Measurements from ENCODE around the gene TAF7. TPM values are rescaled to one million over a fixed set of nuclear protein-coding genes. Genes with fewer than 3 reads are reported as not detected.
A peak's percentile ranks its signal among the peaks of the same experiment; 100 is the strongest.

Gene TAF7
- total RNA-seq, 1 donor from 2014 or later = 83.8 TPM

DNA sequence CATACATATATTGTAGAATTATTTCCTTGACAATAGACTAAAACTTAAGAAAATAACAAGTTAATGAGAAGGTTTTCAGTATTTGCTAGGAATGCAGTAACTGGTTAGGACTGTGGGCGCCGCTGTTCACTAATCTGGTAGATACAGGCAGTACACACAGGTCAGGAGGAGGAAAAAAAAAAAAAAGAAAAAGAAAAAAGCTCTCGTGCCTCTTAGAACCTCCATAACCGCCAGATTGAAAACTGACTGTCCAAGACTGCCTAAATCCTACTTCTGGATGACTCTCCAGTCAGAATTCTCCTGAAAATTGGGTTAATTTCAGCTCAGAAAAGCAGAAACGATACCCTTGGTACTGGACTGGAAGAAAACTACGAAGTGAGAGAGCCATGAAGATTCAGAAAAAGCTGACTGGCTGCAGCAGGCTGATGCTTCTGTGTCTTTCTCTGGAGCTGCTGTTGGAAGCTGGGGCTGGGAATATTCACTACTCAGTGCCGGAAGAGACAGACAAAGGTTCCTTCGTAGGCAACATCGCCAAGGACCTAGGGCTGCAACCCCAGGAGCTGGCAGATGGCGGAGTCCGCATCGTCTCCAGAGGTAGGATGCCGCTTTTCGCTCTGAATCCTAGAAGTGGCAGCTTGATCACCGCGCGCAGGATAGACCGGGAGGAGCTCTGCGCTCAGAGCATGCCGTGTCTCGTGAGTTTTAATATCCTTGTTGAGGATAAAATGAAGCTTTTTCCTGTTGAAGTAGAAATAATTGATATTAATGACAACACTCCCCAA lies 9.9 kb upstream of the TAF7 start, which contains the start of gene PCDHGA1:
PCDHGA1 (plus strand) TSS at position 216 of the 782 bp plus-strand sequence.
- TF ChIP-seq, protein P1, sequence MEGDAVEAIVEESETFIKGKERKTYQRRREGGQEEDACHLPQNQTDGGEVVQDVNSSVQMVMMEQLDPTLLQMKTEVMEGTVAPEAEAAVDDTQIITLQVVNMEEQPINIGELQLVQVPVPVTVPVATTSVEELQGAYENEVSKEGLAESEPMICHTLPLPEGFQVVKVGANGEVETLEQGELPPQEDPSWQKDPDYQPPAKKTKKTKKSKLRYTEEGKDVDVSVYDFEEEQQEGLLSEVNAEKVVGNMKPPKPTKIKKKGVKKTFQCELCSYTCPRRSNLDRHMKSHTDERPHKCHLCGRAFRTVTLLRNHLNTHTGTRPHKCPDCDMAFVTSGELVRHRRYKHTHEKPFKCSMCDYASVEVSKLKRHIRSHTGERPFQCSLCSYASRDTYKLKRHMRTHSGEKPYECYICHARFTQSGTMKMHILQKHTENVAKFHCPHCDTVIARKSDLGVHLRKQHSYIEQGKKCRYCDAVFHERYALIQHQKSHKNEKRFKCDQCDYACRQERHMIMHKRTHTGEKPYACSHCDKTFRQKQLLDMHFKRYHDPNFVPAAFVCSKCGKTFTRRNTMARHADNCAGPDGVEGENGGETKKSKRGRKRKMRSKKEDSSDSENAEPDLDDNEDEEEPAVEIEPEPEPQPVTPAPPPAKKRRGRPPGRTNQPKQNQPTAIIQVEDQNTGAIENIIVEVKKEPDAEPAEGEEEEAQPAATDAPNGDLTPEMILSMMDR (IDR thresholded peaks at IDR 0.05) = no peak
- H3K27me3 Mint-ChIP-seq (ENCODE audit: unreplicated experiment) = peaks cover 1% of the 10 kb centered on the region
- H3K4me3 Mint-ChIP-seq (ENCODE audit: unreplicated experiment) = no peak within 1 kb of the TSS
- DNase-seq (ENCODE audit: extremely low spot score, unreplicated experiment) = no peak
- H3K27ac Mint-ChIP-seq (ENCODE audit: unreplicated experiment) = no peak within 1 kb of the TSS
- no peaks in the 10 kb centered on the region for H3K4me1 Mint-ChIP-seq (ENCODE audit: unreplicated experiment)
- no peaks in the 10 kb centered on the region for H3K36me3 Mint-ChIP-seq (ENCODE audit: unreplicated experiment)
- H3K9me3 Mint-ChIP-seq (ENCODE audit: unreplicated experiment) = peaks cover 30% of the 10 kb centered on the region

DNA sequence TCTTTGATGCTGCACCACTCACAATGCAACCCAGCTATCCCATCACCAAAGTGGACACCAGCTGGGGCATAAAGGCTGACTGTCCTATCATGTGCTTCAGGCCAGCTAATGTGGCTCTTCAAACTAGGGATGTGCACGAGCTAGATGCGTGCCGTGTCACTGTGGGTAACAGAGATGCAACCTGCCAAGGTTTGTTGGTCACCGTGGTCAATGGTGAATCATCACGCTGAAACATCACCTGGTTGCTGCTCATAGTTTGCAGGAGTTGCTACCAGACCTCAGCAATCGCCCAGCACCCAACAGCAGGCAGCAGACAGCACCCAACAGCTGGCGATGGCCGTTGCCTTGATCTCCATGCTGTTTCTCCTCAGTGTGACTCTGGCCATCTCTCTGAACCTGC lies 7.6 kb upstream of the TAF7 start:
- no peak overlapping the region for H3K27ac Mint-ChIP-seq (ENCODE audit: unreplicated experiment)
- no peaks in the 10 kb centered on the region for H3K27me3 Mint-ChIP-seq (ENCODE audit: unreplicated experiment)
- no peak for DNase-seq (ENCODE audit: extremely low spot score, unreplicated experiment)
- peaks cover 25% of the 10 kb centered on the region for H3K9me3 Mint-ChIP-seq (ENCODE audit: unreplicated experiment)
- no peaks in the 10 kb centered on the region for H3K36me3 Mint-ChIP-seq (ENCODE audit: unreplicated experiment)
- H3K4me1 Mint-ChIP-seq (ENCODE audit: unreplicated experiment) = no peaks in the 10 kb centered on the region
- TF ChIP-seq, protein P1 (IDR thresholded peaks at IDR 0.05) = no peak
- H3K4me3 Mint-ChIP-seq (ENCODE audit: unreplicated experiment) = no peak overlapping the region

DNA sequence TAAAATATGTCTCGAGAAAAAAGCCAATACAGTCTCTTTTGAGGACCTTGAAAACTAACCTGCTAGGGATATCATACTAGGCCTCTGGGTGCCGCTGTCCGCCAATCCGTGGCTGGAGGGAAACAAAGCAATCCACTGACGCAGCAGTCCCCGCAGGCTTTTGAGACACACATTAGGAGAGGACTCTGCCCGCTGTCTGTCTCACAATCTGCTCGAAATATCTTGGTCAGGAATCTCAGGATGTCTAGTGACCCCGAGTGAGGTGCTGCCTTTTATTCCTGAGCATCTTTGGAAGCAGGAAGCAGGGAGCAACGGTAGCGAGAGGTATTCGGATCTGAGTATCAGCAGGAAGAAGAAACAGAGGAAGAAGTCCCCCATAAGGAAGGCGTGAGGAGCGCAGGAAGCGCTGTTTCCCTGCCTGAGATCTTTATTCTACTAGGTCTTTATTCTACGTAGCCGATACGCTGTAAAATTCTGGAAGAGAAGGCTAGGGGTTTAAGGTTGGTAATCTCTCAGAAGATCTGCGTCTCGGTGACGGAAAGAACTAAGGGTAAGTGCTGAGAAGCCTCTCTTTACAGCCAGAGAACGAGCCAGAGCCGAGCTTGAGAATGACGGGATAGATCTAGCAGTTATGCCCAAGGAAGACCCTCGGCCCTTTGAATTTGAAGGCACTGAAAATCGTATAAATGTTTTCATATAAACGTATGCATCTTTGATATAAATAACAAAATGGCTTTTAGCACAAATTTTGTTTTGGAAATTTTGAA lies 5.7 kb upstream of the TAF7 start:
- TF ChIP-seq, protein P1 (IDR thresholded peaks at IDR 0.05) = peak; percentile 13
- DNase-seq (ENCODE audit: extremely low spot score, unreplicated experiment) = no peak
- Mint-ChIP-seq H3K9me3 (ENCODE audit: unreplicated experiment) (peaks cover 29% of the 10 kb centered on the region), H3K27ac (ENCODE audit: unreplicated experiment) (no peak overlapping the region), H3K27me3 (ENCODE audit: unreplicated experiment) (no peaks in the 10 kb centered on the region), H3K4me3 (ENCODE audit: unreplicated experiment) (no peak overlapping the region), H3K4me1 (ENCODE audit: unreplicated experiment) (no peaks in the 10 kb centered on the region), H3K36me3 (ENCODE audit: unreplicated experiment) (peaks cover 6% of the 10 kb centered on the region)

DNA sequence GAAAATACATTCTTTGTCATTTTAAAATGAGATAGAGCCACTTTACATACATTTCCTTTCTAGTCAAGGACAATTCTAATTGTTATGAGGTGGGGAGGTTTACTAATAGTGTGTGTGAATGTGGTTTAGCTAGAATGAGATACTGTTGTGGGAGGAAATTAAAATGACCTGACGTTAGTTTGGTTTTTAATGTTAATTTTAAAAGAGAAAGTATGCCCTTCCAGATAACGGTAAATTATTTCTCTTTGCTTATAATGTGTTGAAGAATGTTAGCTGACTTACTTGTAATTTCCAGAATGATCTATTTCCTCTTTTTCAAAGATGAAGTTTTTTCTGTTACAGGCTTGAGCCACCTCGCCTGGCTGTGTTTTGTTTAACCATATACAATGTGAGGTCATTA lies 1.7 kb upstream of the TAF7 start:
- no peak overlapping the region for H3K27ac Mint-ChIP-seq (ENCODE audit: unreplicated experiment)
- DNase-seq (ENCODE audit: extremely low spot score, unreplicated experiment) = no peak
- peaks cover 12% of the 10 kb centered on the region for H3K4me1 Mint-ChIP-seq (ENCODE audit: unreplicated experiment)
- no peaks in the 10 kb centered on the region for H3K27me3 Mint-ChIP-seq (ENCODE audit: unreplicated experiment)
- H3K4me3 Mint-ChIP-seq (ENCODE audit: unreplicated experiment) = no peak overlapping the region
- peaks cover 42% of the 10 kb centered on the region for H3K36me3 Mint-ChIP-seq (ENCODE audit: unreplicated experiment)
- H3K9me3 Mint-ChIP-seq (ENCODE audit: unreplicated experiment) = peaks cover 47% of the 10 kb centered on the region
- TF ChIP-seq, protein P1 (IDR thresholded peaks at IDR 0.05) = no peak

DNA sequence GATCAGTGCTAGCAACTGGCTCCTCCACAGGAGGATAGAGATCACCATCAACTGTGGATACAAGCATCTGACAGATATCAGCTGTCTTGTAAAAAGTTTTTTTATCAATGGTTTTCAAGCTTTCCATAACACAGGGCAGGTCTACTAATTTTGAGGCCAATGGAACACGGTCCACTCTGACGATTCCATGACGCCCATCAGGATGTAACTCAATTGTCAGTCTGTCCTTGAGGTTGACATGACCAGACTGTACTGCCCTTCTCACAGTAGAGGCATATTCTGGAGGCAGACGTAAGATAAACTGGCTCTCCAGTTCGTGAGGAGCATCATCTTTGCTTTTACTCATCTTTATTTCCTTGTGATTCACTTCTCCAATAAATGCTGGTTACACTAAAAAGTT lies 885 bp downstream of the TAF7 start:
- Mint-ChIP-seq H3K4me3 (ENCODE audit: unreplicated experiment) (peak overlapping the region; percentile 98), H3K27me3 (ENCODE audit: unreplicated experiment) (no peaks in the 10 kb centered on the region), H3K27ac (ENCODE audit: unreplicated experiment) (peak overlapping the region; percentile 100), H3K36me3 (ENCODE audit: unreplicated experiment) (peaks cover 66% of the 10 kb centered on the region), H3K4me1 (ENCODE audit: unreplicated experiment) (peaks cover 12% of the 10 kb centered on the region), H3K9me3 (ENCODE audit: unreplicated experiment) (peaks cover 54% of the 10 kb centered on the region)
- TF ChIP-seq, protein P1 (IDR thresholded peaks at IDR 0.05) = no peak
- no peak for DNase-seq (ENCODE audit: extremely low spot score, unreplicated experiment)
